T follicular helper cell (primary cell): ENCODE data around the gene CABP7.
A peak's percentile ranks its signal among the peaks of the same experiment; 100 is the strongest.

Source experiments
- DNase-seq: peaks from one replicate; pipeline ENCODE4 v3.0.0-alpha.2; 2020; ENCODE audit warnings: low read depth
- total RNA-seq, 2 experiments: gene quantifications; one replicate each; lab custom pipeline; 2026; lab: John Stamatoyannopoulos, UW

The CABP7 gene
- 0.09 to 0.12 reads per million in 2 experiments for total RNA-seq

DNA sequence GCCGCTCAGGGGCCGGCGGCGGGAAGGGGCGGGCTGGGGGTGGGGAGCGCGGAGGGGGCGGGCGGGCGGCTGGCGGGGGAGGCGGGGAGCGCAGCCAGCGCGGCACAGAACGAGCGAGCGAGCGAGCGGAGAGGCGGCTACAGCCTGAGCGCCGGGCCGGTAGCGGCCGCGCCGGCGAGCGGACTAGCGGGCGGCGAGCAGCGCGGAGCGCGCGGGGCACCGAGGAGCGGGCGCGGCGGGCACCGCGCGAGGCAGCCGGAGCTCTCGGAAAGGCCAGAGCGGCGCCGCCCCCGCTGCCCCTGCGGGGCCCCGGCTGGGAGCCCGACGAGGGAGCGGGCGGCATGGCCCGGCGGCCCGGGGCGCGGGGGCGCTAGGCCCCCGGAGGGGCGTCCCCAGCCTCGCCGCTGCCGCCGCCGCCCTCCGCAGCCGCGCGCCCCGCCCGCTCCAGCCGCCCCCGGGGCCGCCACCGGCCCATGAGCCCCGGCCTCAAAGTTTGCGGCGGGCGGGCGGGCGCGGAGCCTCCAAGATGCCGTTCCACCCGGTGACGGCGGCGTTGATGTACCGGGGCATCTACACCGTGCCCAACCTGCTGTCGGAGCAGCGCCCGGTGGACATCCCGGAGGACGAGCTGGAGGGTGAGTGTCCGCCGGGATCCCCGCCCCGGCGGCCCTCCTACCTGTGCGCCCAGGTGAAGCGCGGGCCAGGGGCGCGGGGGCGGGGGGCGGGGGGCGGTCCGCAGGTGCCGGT is at the start of gene CABP7:
Gene CABP7, plus strand, starts transcription at position 105 of the 747 bp plus-strand sequence. Its CDS starts 422 bp downstream, at position 527.
- DNase-seq: no peak

DNA sequence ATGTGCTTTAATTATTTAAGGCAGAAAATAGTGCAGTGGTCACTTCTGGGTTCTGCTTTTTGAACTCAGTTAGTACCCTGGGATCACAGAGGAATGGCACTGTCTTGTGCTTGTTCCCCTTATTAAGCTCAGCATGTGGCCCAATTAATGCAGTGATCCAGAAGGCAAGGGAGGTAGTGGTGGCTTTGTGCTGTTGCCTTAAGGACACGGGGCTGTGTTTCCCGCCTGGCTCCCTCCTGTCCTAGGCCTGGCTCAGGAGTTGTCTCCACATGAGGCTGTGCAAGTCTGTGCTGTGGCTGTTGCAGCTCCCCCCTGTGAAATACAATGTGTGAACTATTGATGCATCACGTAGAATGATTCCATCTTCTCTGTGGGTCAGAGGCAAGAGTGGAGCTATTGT is 49.2 kb upstream of the CABP7 start:
- DNase-seq: no peak

DNA sequence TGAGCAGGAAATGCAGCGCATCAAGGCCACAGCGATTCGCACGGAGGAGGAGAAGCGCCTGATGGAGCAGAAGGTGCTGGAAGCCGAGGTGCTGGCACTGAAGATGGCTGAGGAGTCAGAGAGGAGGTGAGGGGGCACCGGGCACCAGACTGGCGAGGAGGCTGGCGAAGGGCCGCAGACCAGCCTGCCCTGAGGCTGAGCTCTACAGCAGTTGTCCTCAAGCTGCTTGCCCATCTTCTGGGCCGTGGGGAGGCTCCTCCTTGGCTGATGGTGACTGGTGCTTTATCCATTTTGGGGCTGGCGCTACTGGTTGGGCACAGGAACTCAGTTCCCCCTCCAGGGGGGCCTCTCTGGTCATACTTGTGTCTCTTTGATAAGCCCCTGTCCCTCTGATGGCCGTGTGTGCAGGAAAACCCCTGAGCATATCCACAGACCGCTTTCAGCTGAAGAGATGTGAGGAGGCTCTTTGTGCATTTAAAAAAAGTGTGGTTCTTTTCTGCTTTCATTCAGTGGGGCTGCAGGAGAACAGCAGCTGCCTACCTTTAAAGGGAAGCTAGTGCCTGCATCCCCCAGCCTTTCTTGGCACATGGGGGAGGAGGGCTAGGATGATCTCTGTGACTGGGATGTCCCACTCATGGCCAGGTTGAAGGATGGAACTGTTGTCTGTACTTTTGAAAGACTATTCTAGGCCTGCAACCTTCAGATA is 46.3 kb upstream of the CABP7 start:
- no peak for DNase-seq

DNA sequence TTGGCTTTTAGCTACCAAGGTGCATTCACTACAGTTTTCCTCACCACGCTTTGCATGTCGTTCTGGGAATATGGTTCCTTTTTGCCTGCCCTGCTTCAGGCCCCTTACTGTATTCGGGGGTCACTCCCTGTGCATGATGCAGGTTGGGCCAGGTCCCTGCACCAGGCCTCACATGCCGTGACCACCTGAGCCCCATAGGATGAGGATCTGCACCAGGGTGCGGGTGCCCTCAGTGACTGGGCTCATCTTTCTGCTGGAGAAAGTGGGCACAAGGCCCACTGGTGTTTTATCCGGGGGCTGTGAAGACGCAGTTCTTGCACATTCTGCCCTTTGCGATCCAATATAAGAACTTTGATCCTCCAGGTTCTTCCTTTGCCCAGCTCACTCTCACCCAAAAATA is 45.7 kb upstream of the CABP7 start:
- DNase-seq: no peak

DNA sequence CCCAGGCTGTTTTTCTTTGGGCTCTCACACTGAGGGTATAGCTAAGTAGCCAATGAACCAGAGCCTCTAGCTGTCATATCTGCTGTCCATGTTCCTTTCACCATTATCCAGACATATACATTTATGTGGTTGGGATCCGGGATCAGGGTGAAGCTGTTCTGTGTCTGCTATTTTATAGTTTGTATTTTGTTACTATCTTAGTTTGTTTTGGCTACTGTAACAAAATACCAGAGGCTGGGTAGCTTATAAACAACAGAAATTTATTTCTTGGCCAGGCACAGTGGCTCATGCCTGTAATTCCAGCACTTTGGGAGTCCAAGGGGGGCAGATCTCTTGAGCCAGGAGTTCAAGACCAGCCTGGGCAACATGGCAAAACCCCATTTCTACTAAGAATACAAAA is 40.5 kb upstream of the CABP7 start:
- DNase-seq: no peak

DNA sequence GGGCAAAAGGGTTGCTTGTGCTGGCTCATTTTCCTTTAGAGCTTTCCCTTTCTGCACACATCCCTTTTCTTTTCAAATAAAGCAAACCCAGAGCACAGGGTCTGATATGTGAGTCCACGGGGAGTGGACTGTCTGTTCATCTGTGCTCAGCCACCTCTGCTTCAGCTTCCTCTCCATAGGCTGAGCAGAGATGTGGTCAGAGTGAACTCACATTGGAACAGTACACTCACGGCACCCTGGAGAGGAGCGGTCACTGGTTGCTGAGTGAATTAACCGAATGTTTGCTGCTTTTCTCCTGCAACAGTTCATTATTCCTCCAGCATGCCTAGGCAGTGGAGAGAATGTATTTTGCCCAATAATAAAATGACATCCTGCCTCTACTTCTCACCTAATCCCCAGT is 36.3 kb upstream of the CABP7 start:
- DNase-seq: no peak

DNA sequence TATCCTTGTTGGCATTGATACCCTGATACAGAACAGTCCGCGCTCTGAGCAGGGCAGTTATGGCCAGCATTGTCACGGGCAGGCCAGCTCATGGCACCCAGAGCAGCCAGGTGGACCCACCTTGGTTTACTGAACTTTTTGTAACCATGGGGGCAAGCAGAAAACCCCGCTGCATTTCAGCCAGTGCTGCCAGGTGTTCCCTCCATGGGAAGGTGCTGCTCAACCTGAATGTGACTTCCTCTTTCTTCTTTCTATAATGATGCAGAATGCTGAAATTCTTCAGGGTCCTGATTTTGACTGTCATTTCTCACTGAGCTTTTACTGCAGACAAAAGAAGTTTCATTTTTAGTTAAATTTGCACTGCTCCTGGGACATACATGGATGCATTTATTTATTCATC is 35.6 kb upstream of the CABP7 start:
- DNase-seq: no peak

DNA sequence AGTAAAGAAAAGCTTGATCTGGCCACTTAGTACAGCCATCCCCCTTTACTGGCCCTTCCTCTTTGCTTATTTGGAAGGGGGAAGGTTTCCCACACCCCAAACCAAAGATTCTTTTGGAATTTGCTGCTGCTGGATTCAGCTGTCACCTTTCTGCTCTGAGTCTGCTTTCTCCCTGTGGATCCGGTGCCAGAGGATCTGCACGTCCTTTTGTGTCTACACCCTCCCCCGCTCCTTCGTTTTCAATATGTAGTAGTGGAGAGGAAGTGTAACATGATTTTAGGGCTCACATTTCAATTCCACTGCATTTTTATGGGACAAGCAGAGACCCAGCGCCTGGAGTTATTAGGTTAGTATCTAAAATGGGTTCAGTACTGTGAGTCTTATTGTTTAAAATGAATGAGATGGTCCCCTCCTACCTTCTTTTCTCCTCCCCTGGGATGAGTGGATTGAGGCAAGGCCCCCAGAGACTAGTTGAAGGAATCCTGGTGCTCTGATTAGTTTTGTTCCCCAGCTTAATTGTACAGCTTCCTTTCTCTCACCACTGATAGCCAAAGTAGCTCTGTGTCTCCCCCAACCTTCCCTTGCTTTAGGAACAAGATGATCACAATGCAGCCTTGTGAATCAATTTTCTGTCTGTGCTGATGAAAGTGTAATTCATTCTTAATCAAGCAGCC is 30.5 kb upstream of the CABP7 start:
- no peak for DNase-seq

DNA sequence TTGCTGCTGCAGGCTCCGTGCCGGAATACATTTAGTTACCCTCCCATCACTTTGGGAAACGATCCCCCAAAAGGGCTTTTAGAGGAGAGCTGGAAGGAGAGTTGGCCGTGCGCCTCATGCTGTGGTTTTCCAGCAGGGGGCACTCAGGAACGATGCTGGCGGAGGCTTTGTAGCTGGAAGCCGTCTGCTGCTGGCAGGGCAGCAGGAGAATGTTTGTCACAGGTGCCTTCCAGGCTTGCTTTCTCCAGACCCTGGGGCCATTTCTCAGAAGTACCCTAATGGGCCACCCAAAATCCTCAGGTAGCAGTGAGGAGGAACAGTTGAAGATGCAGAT is 30.0 kb upstream of the CABP7 start:
- peak; percentile 21 for DNase-seq

DNA sequence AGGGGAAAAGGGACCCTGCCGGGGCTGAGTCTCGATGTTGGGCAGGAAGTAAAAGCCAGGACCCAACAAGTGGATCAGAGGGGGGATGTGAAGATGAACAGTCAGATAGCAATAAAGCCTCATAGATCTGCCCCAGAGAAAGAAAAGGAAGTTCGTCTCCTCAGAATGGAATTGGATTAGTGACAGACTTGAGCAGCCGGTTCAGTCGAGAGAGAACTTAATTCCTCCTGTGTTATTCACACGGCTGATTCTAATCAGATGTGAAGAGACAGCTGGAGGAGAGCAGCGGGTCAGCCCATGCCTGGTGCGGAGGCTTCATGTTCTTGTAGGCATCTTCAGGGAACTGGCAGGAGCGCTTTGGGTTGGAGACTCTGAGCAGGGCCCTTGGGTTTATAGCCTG is 29.3 kb upstream of the CABP7 start:
- no peak for DNase-seq

DNA sequence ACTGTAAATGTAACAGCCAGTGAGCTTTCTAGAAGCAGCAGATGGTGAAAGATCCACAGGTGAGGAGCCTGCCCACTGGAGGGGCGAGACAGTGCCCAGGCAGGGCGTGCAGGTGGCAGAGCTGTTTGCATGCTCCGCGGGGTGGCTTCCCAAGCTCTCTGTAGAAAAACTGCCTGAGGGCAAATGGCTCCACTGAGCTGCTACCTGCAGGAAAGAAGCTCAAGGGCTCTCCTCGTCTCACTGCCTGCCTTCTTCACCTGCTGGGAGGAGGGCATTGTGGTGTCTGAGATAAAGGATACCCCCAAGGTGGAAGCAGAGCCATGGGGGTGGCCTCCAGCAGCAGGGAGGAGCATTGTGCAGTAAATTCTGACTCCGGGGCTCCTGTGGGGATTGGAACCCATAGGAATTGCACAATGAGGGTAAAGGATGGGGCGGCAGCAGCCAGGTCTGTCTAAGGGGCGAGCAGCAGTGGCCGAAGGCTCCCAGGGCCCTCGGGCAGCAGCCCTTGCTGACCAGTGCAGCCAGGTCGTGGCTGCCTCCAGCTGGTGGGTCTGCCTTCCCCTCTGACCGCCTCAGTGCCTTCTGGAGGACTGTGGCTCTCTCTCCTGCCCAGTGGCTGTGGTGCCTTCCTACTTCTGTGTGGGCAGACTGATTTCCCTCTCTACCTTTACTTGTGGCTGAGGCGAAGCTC is 28.0 kb upstream of the CABP7 start:
- no peak for DNase-seq

DNA sequence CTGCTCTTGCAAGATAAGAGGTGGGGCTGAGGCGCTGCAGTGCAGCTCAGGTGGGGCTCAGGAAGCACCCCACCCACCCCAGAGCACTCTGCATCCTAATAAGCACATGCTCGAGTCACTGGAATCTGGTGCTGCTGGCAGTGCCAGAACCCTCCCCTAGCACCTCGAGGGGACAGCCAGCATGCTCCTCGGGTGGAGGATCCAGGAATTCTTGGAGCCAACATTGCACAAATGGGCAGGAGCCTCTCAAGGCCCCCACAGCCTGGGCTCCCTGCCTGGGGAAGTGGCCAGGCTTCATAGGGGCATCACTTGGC is 27.5 kb upstream of the CABP7 start:
- DNase-seq: no peak

DNA sequence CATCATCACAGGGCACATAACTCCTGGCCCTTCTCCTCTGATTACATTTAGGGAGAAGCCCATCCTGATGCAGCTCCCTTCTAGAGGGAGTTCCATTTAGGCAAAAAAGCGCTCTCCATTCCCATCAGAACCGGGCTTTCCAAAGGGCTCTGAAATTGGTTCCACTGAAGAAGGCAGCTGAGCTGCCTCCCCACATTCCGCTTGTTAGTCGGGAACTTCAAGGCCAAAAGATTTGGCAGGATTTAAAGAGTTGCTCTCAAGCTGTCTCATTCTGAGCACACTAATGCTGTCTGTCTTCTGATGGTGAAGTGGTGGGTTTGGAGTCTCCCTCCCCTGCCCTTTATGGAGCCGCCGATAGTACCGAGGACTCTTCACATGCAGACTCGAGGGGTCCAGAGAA is 26.6 kb upstream of the CABP7 start:
- no peak for DNase-seq

DNA sequence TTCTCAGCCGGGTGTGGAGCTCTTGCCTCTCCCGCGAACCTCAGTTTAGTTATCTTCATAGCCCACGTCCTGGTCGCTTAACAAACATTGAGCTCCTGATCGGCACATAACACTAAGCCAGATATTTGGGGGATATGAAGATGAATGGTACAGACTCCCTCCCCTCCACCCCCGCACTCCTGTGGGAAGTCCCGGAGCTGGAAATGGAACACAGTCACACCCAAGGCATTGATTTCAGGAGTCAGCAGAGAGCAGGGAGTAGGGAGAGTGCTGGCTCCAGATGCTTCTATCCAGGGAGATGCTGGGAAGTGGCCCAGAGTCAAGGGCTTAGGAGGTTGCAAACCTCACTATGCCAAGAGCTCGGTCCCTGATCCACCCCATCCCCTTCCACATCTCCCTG is 26.1 kb upstream of the CABP7 start:
- DNase-seq: no peak

DNA sequence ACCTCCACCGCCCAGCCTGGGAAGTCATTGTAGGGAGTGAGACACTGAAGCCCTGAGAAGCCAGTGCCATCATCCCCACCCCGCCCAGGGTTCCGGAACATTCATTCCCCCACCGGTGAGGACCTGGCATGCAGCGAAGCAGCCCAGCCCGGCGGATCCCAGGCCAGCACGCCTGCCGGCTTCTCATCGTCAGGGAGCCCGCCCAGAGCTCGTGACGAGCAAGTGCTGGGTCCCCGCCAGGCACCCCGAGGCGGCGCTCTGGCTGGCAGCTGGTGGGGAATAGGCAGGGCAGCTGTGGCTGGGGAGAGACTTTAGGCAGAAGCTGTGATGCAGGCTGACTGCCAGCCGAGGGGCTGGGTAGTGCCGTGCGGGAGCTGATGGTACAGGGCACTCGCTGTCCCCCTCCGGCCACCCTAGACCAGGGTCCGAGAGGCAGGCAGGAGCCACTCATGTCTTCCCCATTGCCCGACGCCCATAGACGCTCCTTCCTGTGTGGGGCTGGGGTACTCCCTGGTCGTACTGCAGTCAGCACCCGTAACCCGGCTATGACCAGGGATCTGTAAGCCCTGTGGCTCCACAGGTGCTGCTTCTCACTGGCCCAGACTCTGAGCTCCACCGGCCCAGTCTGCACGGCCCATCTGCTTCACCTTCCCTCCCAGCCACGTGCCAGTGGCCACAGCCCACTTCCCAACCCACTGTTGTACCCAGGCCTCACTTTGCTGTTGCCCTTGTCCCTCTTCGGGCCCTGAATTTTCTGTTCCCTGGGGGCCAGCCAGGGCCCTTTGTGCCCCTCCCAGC is 24.5 kb upstream of the CABP7 start:
- no peak for DNase-seq

DNA sequence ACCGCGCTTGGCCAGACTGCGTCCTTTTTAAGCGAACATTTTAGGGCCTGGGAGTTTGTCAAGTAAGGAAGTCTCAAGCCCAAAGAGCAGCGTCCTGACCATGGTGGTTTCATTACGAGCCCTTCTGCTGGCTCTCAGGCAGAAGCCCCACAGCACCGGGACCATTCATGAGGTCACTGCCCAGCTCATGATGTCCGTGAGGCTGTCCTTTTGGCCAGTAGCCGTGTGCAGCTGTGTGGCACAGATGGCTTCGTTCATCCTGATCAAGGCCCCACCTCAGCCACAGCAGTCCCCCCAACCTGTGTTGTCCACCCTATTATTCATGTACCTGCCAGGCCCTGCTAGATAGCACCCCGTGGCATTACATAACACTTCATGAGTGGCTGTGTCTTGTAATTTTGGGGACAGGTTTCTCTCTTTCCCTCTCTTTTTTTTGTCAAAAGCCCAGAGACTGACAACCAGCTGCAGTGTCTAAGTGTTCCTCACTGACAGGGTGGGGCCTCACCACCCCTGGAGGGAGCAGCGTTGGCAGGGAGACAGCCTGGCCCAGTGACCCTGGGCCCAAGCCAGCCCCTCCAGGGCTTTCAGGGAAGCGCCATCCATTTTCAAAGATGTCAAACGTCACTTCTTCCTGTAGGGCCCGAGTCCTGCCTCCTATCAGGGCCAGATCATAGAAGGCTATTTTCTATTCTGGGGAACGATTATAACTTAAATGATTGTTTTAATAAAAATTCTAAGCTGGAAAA is 21.8 kb upstream of the CABP7 start:
- no peak for DNase-seq

DNA sequence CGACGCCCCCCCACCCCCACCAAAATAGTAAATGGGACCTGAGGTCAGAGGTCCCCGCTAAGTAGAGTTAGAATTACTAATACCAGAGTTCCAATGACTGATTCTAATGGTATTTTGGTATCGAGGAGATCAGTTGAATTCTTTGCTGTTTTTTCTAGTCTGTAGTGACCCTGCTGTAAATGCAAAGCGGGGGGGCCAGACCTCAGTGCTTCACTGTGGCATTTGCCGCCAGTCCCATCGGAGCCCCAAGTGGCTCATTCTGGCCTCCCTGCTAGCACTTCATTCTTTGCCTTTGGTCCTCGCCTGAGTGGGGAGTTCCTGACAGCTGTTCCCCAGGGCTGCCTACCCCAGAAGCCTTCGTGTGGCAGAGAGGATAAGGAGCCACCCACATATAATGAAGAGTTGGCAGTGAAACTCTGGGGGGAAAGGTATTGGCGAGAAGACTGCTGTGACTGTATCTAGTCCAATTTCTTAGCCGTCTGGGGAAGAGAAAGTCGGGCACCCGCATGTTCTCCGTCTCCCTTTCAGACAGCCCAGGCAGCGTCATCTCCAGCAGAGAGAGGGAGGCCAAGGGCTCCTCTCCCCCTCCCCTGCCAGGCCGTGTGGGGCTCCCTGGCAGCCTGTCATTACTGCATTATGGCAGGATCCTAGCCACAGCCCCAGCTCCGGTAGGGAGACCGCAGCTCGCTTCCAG is 19.4 kb upstream of the CABP7 start:
- DNase-seq: no peak

DNA sequence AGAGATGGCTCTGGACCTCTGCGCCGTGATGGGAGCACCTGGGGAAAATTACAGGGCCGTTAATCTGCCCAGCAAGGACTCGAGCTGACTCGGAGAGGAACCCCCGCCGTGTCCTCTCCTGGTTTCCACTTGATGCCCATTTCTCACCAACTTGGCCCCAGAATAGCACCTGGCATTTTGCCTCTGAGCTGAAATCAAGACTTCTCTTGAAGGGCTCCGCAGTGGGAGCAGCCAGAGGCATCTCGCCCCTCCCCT is 19.0 kb upstream of the CABP7 start:
- DNase-seq: no peak

DNA sequence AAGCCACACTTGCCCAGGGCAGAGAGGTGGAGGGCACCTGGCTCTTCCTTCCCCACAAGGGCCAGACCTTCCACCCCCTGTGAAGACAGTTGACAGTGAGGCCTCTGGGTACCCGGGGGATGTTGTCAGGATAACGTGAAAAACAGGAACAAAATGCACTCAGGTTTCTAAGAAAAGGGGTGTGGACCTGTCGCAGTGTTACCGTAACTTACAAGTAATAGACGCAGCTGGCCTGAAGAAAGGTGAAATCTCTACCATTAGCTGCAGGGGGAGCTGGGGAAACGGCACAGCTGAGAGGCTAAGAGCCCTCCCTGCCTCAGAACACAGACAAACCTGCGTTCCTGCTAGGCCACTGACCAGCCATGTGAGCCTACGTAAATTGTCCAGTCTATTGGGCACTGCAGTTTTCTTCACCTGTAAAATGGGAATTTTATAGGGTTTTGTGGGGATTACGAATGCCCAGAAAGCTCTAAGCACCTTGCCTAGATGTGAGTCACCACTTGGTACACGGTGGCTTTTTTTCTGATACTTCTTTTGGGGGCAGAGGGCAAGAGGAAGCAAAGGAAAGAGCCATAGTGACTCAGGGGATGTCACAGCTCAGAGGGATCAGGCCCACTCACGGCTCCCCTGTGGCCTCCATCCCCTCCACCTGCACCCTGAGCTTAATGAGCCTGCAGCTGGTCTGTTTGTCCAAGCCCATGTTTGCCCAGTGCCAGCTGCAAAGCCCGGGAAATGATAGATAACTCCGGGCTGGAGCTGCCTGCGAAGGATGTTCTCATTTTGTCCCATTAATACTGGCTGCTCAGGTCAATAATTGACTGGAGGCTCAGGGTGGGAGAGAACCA is 18.4 kb upstream of the CABP7 start:
- no peak for DNase-seq
